Measurements from ENCODE around the gene CNTNAP5.

CNTNAP5 gene

DNA sequence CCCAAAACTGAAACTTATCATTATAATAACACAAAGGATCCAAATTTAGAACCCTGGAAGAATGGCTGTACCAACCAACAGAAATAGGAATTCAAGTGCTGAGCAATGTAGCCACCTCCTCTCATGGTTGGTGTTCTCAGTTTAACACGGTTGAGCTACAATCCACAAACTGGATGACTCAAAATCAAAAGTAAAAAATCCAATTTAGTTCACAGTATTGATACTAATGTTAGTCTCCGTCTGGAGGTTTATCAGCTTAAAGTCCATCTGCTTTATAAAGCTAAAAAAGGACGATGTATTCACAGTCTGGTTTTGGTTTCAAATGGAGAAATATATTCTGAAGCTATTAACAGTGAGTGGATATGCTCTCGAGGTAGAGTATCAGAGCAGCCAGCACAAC is 40.5 kb downstream of the CNTNAP5 start:
- no peak for DNase-seq

DNA sequence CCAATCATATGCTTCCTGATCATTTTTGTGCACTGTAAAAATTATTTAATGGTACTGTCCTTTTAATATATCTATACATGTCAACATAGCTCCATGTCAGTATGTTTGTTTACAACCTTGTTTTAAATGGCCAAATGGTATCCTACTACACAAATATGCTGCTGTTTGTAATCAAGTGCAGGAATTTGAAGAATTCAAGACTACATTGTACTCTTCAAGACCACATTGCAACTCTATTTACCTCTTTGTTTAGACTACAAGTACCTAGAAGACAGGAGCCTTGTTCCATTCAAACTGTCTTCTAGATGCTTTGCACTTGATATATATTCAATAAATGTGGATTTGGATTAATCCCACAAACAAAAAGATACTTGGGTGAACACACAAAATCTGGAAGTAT is 41.7 kb downstream of the CNTNAP5 start:
- no peak for DNase-seq

- DNase-seq, result no peak
Observed at GRCh38 chr2:124079045-124079444, 54.0 kb downstream of the CNTNAP5 start.

GRCh38 chr2:124080281-124081153 is 55.4 kb downstream of the CNTNAP5 start:
- DNase-seq, result no peak

- DNase-seq, result no peak
Observed at GRCh38 chr2:124081154-124081716, 56.1 kb downstream of the CNTNAP5 start.

DNA sequence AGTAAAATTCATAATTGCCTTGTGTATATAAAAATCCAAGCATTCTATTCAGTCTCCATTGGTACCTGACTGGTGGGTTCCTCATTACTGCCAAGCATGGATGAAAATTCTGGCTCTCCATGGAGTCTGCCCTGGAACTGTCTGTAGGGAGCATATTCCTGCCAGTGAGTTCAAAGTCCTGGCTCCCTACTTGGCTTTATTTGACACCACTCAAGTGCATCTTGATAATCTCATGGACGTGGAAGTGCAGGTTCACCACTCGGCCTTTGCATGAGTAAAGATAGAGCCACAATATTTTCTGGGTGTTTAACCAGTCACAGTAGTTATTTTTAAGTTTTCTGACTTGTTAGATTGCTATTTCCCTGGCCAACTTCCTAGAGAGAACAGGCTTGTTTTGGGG is 63.5 kb downstream of the CNTNAP5 start:
- DNase-seq, result no peak

- DNase-seq, result no peak
Observed at GRCh38 chr2:124091721-124092120, 66.6 kb downstream of the CNTNAP5 start.

DNA sequence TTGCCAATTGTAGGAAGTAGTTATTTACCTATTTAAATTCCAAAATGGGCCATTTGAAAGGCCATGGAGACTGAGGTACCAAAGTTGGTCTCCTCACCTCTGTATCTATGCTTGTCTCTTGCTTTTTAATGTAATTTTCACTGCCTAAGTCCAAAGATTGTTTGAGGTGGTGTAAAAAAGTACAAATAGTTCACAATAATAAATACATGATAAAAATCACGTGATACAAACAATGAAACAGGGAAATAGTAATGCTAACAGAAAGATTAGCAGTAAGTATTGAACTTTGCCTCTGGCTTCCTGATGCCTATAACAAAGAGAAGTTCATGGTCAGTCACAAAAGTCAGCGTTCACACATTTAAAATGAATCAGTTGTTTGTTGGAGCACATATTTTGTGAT is 67.6 kb downstream of the CNTNAP5 start:
- DNase-seq, result no peak

GRCh38 chr2:124104914-124105313 is 79.8 kb downstream of the CNTNAP5 start:
- DNase-seq, result no peak

- DNase-seq, result no peak
Observed at GRCh38 chr2:124112206-124112605, 87.1 kb downstream of the CNTNAP5 start.

GRCh38 chr2:124112966-124113365 is 87.9 kb downstream of the CNTNAP5 start:
- no peak for DNase-seq

- no peak for DNase-seq
Observed at GRCh38 chr2:124120246-124120645, 95.2 kb downstream of the CNTNAP5 start.

DNA sequence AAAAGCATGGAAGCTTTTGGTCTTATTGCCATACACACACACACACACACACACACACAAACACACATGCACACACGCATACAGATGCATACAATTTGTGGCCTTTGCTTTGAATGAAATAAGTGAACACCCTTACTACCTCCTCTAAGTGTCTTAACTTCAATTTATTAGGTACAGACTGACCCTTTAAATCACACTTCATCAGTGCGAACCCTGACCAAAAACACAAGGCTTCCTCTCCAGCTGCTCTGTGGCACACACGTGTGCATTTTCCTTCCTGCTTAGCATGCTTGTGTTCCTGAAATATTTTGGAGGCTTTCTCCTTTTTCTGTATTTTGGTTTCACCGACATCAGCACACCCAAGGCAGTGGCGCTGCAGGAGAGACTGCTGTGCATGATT is 96.0 kb downstream of the CNTNAP5 start:
- no peak for DNase-seq

GRCh38 chr2:124121760-124122275 is 96.7 kb downstream of the CNTNAP5 start:
- DNase-seq, result no peak

DNA sequence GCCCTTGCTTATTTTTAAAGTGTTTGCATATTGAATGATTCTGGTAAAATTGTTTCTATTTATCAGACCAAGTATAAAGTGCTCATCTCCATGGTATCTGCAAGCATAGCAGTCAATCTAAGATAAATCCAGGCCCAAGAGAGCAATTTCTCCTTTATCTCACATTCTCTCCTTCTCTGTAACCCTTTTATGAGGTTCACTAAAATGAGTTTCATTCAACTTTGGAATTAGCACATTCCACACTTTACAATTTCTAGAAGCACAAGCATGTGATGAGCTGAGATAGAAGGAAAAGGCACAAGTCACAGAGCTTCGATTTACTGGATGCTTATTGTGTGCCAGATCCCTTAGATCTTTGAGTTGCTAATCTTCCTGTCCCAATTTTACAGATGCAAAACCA is 97.3 kb downstream of the CNTNAP5 start:
- DNase-seq, result no peak

GRCh38 chr2:124131276-124131675 is 106.2 kb downstream of the CNTNAP5 start:
- no peak for DNase-seq

DNA sequence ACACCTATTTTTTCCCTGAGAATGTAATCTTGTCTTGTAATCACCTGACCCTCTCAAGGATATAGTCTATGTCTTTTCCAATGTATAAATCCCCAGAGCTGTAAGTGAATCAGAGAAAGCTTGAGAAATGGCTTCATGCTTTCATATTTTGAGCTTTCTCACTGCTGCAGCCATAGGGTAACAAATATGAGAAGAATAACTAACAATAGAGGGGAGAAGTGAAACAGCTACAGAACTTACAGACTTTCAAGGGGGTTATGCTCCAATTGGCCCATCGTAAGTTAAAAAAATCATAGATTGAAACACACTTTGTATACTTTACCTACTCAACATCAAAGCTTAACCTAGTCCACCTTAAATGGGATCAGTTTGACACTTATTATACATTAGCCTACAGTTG is 111.0 kb downstream of the CNTNAP5 start:
- DNase-seq, result no peak

- no peak for DNase-seq
Observed at GRCh38 chr2:124138076-124138475, 113.0 kb downstream of the CNTNAP5 start.

DNA sequence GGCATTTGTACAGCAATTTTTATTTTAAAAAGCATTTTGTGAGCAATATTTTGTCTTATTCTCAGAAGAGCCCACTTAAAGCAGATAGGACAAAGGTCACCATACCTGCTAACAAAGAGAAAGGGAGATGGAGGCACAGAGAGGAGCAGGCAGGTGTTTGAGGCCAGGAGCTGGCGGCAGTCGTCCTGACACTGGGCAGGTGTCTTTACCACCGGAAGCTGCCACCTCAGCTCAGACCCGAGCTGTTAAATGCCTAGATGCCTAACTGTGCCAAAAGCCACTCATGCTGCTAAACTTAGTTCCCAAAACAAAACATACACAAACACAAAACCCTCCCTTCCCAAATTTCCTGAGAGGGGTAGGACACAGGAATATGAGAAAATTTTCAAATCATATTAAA is 120.9 kb downstream of the CNTNAP5 start:
- DNase-seq, result no peak

DNA sequence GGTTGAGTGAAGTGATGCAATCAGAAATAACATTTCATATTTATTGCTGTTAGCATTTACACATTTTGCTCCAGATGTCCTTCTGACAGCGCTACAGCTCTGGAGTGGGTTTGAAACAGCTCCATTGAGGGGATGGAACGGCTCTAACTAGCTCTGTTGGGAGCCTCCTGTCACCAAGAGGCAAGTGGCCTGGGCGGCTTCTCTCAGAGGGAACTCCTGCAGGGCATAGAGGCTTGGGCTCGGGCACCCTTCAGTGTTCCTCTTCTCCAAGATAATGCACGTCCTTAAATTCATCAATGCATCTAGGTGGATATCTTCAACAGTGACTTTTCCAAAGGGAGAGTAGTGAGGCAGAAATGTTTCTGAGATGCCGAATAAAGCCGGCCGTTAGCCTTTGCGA is 122.5 kb downstream of the CNTNAP5 start:
- no peak for DNase-seq

GRCh38 chr2:124149571-124149970 is 124.5 kb downstream of the CNTNAP5 start:
- no peak for DNase-seq

GRCh38 chr2:124151691-124152090 is 126.6 kb downstream of the CNTNAP5 start:
- no peak for DNase-seq

- no peak for DNase-seq
Observed at GRCh38 chr2:124153713-124154112, 128.6 kb downstream of the CNTNAP5 start.

- no peak for DNase-seq
Observed at GRCh38 chr2:124159166-124159565, 134.1 kb downstream of the CNTNAP5 start.

- DNase-seq, result no peak
Observed at GRCh38 chr2:124161542-124161941, 136.5 kb downstream of the CNTNAP5 start.
